HCT116 (cell line): ENCODE data around the gene SPARC. TPM values are rescaled to one million over a fixed set of nuclear protein-coding genes. Genes with fewer than 3 reads are reported as not detected.

ENCODE experiments used
- ATAC-seq: fragments of 200-7000 bp; cut with Tn5 transposase; 2 replicates; pipeline ENCODE4 v1.9.1; 2020; ENCODE audit warnings: mild to moderate bottlenecking, moderate library complexity
- BruUV-seq: library from RNA; stranded (reverse); fragments of 400-500 nt; replicated peaks from 2 replicates; lab custom pipeline; 2021; lab: Mats Ljungman, UMichigan
- CTCF ChIA-PET: fragments of 300-600 bp; sonication (Branson Sonifier 250); formaldehyde crosslinking; loops from one replicate; lab custom pipeline; 2021; ENCODE audit warnings: antibody characterized with exemption; lab: Charles Lee
- POLR2A ChIA-PET: fragments of 300-600, 350-600 bp; sonication (Branson Sonifier 250); formaldehyde crosslinking; loops from one replicate; lab custom pipeline; 2021; ENCODE audit warnings: antibody characterized with exemption; lab: Charles Lee
- RAD21 ChIA-PET, 2 experiments: fragments of 300-600 bp; sonication (Branson Sonifier 250); formaldehyde crosslinking; loops; one replicate each; lab custom pipeline; 2023; ENCODE audit warnings: low total read pairs in 2 of 2; ENCODE audit not compliant: uncharacterized antibody in 2 of 2, unreplicated experiment in 2 of 2, low non-redundant PET in 1 of 2; lab: Charles Lee
- DNase-seq: peaks from one replicate; pipeline ENCODE4 v3.0.0-alpha.2; 2010; ENCODE audit warnings: low read depth, low spot score
- H2AFZ ChIP-seq: fragments of 200-600 bp; shearing (Covaris generic), sonication (generic); 2 replicates; pipeline ENCODE4 v1.6.1; 2017; ENCODE audit warnings: low read depth, mixed run types, mixed read lengths, antibody characterized with exemption, low read length; ENCODE audit not compliant: poor library complexity, severe bottlenecking
- H3K27ac ChIP-seq: 2 replicates; pipeline ENCODE4 v1.5.1; 2012; ENCODE audit warnings: low read depth, low read length
- H3K27me3 ChIP-seq: fragments of 200-600 bp; sonication (generic); 2 replicates; pipeline ENCODE4 v1.6.1; 2016; ENCODE audit warnings: mixed run types, low read length, mixed read lengths; ENCODE audit not compliant: insufficient read depth
- H3K36me3 ChIP-seq, 2 experiments: fragments of 200-500 bp in 1 of 2; fragments of 200-600 bp in 1 of 2; sonication (Bioruptor generic) in 1 of 2; sonication (generic) in 1 of 2; 2 replicates each; pipeline versions ENCODE4 v1.5.1 to v1.6.1; 2014 to 2016; ENCODE audit warnings: low read length in 2 of 2, inconsistent platforms in 1 of 2, mixed read lengths in 1 of 2, mixed run types in 1 of 2; ENCODE audit not compliant: insufficient read depth in 2 of 2, control insufficient read depth in 1 of 2
- H3K4me1 ChIP-seq, 2 experiments: fragments of 200-600 bp in 1 of 2; sonication (generic) in 1 of 2; 2 replicates each; pipeline versions ENCODE4 v1.5.1 to v1.6.1; 2012 to 2017; ENCODE audit warnings: low read length in 2 of 2, inconsistent platforms in 1 of 2, mild to moderate bottlenecking in 1 of 2, mixed read lengths in 1 of 2, mixed run types in 1 of 2, moderate library complexity in 1 of 2; ENCODE audit not compliant: insufficient read depth in 2 of 2, control insufficient read depth in 1 of 2
- H3K4me2 ChIP-seq: fragments of 200-600 bp; sonication (generic); 2 replicates; pipeline ENCODE4 v1.6.1; 2017; ENCODE audit warnings: mixed run types, low read length, mixed read lengths
- H3K4me3 ChIP-seq, 2 experiments: fragments of 200-600 bp in 1 of 2; sonication (generic) in 1 of 2; replicated peaks in 1 of 2; 2 replicates each; pipeline ENCODE4 v1.5.1; 2011 to 2016; ENCODE audit warnings: low read length in 2 of 2, control low read depth in 1 of 2, low read depth in 1 of 2, mild to moderate bottlenecking in 1 of 2, mixed read lengths in 1 of 2, mixed run types in 1 of 2
- H3K79me2 ChIP-seq: fragments of 200-600 bp; sonication (generic); 2 replicates; pipeline ENCODE4 v1.6.1; 2017; ENCODE audit warnings: mild to moderate bottlenecking, mixed run types, low read length, moderate library complexity, mixed read lengths; ENCODE audit not compliant: insufficient read depth
- H3K9ac ChIP-seq: fragments of 200-600 bp; sonication (generic); 2 replicates; pipeline ENCODE4 v1.6.1; 2016; ENCODE audit warnings: low read length, mixed read lengths
- H3K9me2 ChIP-seq: fragments of 200-600 bp; sonication (generic), shearing (Covaris generic); 2 replicates; pipeline ENCODE4 v1.6.1; 2017; ENCODE audit warnings: mixed run types, mild to moderate bottlenecking, moderate library complexity; ENCODE audit not compliant: insufficient read depth
- H3K9me3 ChIP-seq, 2 experiments: fragments of 200-500 bp in 1 of 2; fragments of 200-600 bp in 1 of 2; sonication (Bioruptor generic) in 1 of 2; sonication (generic) in 1 of 2; 2 replicates each; pipeline ENCODE4 v1.6.1; 2014 to 2017; ENCODE audit warnings: low read length in 2 of 2, mixed read lengths in 2 of 2, inconsistent platforms in 1 of 2, low read depth in 1 of 2, mild to moderate bottlenecking in 1 of 2, mixed run types in 1 of 2, moderate library complexity in 1 of 2; ENCODE audit not compliant: control insufficient read depth in 1 of 2, insufficient read depth in 1 of 2
- H4K20me1 ChIP-seq: fragments of 200-600 bp; sonication (generic), shearing (Covaris generic); 2 replicates; pipeline ENCODE4 v1.6.1; 2017; ENCODE audit warnings: mixed run types, mild to moderate bottlenecking, moderate library complexity; ENCODE audit not compliant: insufficient read depth
- CBX3 ChIP-seq: IDR thresholded peaks from 2 replicates; pipeline ENCODE4 v1.6.1; 2012; ENCODE audit warnings: low read depth
- CTCF ChIP-seq, 3 experiments: fragments of 200-600 bp in 1 of 3; sonication (generic) in 1 of 3; IDR thresholded peaks in 2 of 3; conservative IDR thresholded peaks in 1 of 3; 2 replicates each; pipeline ENCODE4 v1.5.1; 2012 to 2017; ENCODE audit warnings: low read depth in 2 of 3, low read length in 2 of 3, antibody characterized with exemption in 1 of 3, borderline replicate concordance in 1 of 3, control low read depth in 1 of 3, mild to moderate bottlenecking in 1 of 3, mixed read lengths in 1 of 3, mixed run types in 1 of 3, moderate library complexity in 1 of 3; ENCODE audit not compliant: insufficient read depth in 1 of 3
- EGR1 ChIP-seq: IDR thresholded peaks from 2 replicates; pipeline ENCODE4 v1.6.1; 2012; ENCODE audit warnings: low read depth
- ELF1 ChIP-seq: IDR thresholded peaks from 2 replicates; pipeline ENCODE4 v1.6.1; 2012; ENCODE audit warnings: low read depth, borderline replicate concordance
- EZH2phosphoT487 ChIP-seq: fragments of 200-600 bp; IDR thresholded peaks from 2 replicates; pipeline ENCODE4 v1.6.1; 2018; ENCODE audit warnings: antibody characterized with exemption, borderline replicate concordance
- FOSL1 ChIP-seq: IDR thresholded peaks from 2 replicates; pipeline ENCODE4 v1.6.1; 2012; ENCODE audit warnings: low read depth
- POLR2AphosphoS5 ChIP-seq: IDR thresholded peaks from 2 replicates; pipeline ENCODE4 v1.6.1; 2011; ENCODE audit warnings: mild to moderate bottlenecking, low read depth, low read length, moderate library complexity
- RAD21 ChIP-seq: IDR thresholded peaks from 2 replicates; pipeline ENCODE4 v1.6.1; 2012; ENCODE audit warnings: low read depth, mild to moderate bottlenecking
- SIN3A ChIP-seq: IDR thresholded peaks from 2 replicates; pipeline ENCODE4 v1.6.1; 2012; ENCODE audit warnings: low read depth
- SP1 ChIP-seq: IDR thresholded peaks from 2 replicates; pipeline ENCODE4 v1.6.1; 2012; ENCODE audit warnings: low read depth
- TCF7L2 ChIP-seq: IDR thresholded peaks from 2 replicates; pipeline ENCODE4 v1.7.0; 2011; ENCODE audit warnings: borderline replicate concordance, inconsistent platforms; ENCODE audit not compliant: insufficient read depth, insufficient read length; ENCODE audit errors: extremely low read depth
- ZFX ChIP-seq: fragments of 450-650 bp; IDR thresholded peaks from 2 replicates; pipeline ENCODE4 v1.6.1; 2017
- ZNF274 ChIP-seq: fragments of 200-500 bp; sonication (Bioruptor generic); IDR thresholded peaks from 2 replicates; pipeline ENCODE4 v1.6.1; 2014; ENCODE audit warnings: mild to moderate bottlenecking, low read depth, low read length, inconsistent platforms
- intact Hi-C: fragments of 100-400 bp; cut with micrococcal nuclease; formaldehyde crosslinking; loops from 2 replicates; pipeline ENCODE4 v1.10.0; 2022
- total RNA-seq: library from RNA; stranded (reverse); gene quantifications from one replicate; pipeline ENCODE4 v1.2.1, GENCODE V29; 2021; ENCODE audit not compliant: unreplicated experiment
- TF ChIP-seq, protein P1 (sequence below): IDR thresholded peaks from 2 replicates; pipeline ENCODE4 v1.6.1; 2012

SPARC gene
- total RNA-seq, 1 experiment from 2014 or later = 3.0 TPM

DNA sequence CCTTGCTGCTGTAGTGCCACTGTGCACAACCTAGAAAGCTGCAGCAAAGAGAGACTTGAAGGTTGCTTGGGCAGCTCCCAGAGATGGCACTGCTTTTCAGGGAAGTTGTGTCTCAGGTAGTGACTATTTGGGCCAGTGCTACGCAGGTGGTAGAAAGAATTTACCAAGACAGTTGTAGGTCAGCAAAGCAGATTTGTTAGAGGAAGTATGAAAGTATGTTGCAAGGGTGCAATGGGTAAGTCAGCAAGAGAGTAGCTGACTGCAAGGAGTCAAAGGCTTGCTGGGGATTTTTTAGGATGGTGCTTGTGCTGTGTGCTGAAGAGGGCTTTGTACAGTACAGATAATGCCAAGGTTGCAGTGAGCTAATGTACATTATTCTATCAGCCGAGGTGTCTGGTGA lies 33.5 kb upstream of the SPARC start:
- no peak overlapping the region for H3K9ac ChIP-seq
- no peak overlapping the region for H3K4me3 ChIP-seq
- BruUV-seq = no TSS peak
- H3K36me3 ChIP-seq = no peaks in the 10 kb centered on the region
- RAD21 ChIA-PET = no interaction called here
- ATAC-seq (no peak), DNase-seq (no peak)
- POLR2A ChIA-PET = no interaction called here
- H3K4me1 ChIP-seq = peaks cover 0 to 8% of the 10 kb centered on the region in 2 experiments; a peak in 2 of 4 replicates
- CTCF ChIA-PET = no interaction called here
- H4K20me1 ChIP-seq = no peaks in the 10 kb centered on the region
- TF ChIP-seq ELF1 = no peak
- no peaks in the 10 kb centered on the region for H3K27me3 ChIP-seq
- no peak overlapping the region for H3K27ac ChIP-seq
- no peaks in the 10 kb centered on the region for H3K79me2 ChIP-seq
- no peaks in the 10 kb centered on the region for H3K9me3 ChIP-seq
- intact Hi-C loops = no loop called here
- no peaks in the 10 kb centered on the region for H3K9me2 ChIP-seq
- no peak overlapping the region for H2AFZ ChIP-seq
- H3K4me2 ChIP-seq = no peak overlapping the region

GRCh38 chr5:151719228-151720000 lies 32.7 kb upstream of the SPARC start:
- TF ChIP-seq SP1 (no peak), SIN3A (no peak), EZH2phosphoT487 (no peak), CBX3 (no peak), ZNF274 (no peak), TCF7L2 (no peak), POLR2AphosphoS5 (no peak), FOSL1 (no peak), EGR1 (no peak), CTCF (IDR thresholded peaks at IDR 0.05 in 2 of 3, conservative IDR thresholded peaks at IDR 0.05 in 1 of 3; ENCODE audit: borderline replicate concordance in 1 of 3, insufficient read depth in 1 of 3, low read depth in 2 of 3, low read length in 2 of 3) (peak; percentile 63 to 65 (median 64)), ZFX (no peak), RAD21 (peak; percentile 68)
- TF ChIP-seq, protein P1, sequence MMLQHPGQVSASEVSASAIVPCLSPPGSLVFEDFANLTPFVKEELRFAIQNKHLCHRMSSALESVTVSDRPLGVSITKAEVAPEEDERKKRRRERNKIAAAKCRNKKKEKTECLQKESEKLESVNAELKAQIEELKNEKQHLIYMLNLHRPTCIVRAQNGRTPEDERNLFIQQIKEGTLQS = no peak
- Histone ChIP-seq H2AFZ (no peak overlapping the region), H3K4me1 (peaks cover 0 to 8% of the 10 kb centered on the region in 2 experiments; a peak in 2 of 4 replicates), H3K27ac (no peak overlapping the region), H3K9ac (no peak overlapping the region), H3K4me3 (no peak overlapping the region), H3K79me2 (no peaks in the 10 kb centered on the region), H3K36me3 (no peaks in the 10 kb centered on the region), H3K9me3 (no peaks in the 10 kb centered on the region), H4K20me1 (no peaks in the 10 kb centered on the region), H3K27me3 (no peaks in the 10 kb centered on the region), H3K9me2 (no peaks in the 10 kb centered on the region), H3K4me2 (no peak overlapping the region)
- no TSS peak for BruUV-seq
- POLR2A ChIA-PET = no interaction called here
- CTCF ChIA-PET = interaction anchor here (0.6 to 1.8 kb wide), 6 partner anchors 14 to 67 kb away, joined by 3 to 8 read pairs (median 4); no protein-coding TSS in a partner anchor
- intact Hi-C loops = loop anchor here (2.0 kb wide), 1 partner anchor 61 kb away; no protein-coding TSS in a partner anchor
- DNase-seq = no peak
- RAD21 ChIA-PET = no interaction called here
- ATAC-seq = peak; percentile 92
